Right lobe of liver (tissue), 4 donors: ENCODE data around the gene RNF44.

ENCODE experiments used
- CTCF ChIP-seq, 4 donors: fragments of 200-600 bp in 3 of 4; fragments of 450-650 bp in 1 of 4; IDR thresholded peaks; one replicate each; pipeline versions ENCODE4 v1.5.1 to v1.8.0; 2016 to 2022; ENCODE audit warnings: antibody characterized with exemption in 4 of 4, mild to moderate bottlenecking in 2 of 4
- POLR2A ChIP-seq: fragments of 450-650 bp; IDR thresholded peaks from one replicate; pipeline ENCODE4 v1.6.1; 2017; ENCODE audit warnings: antibody characterized with exemption, mild to moderate bottlenecking
- donor health status: DM: no; HTN: no; CAD: no.
- donor health status: DM: no; HTN: no; CAD: no.
- donor health status: DM: no; HTN: yes; CAD: no.

GRCh38 chr5:176550275-176550831 lies 13.2 kb upstream of the RNF44 start:
- TF ChIP-seq POLR2A = no peak
- TF ChIP-seq CTCF (IDR thresholded peaks at IDR 0.05) = no peak
